Endothelial cell of umbilical vein (primary cell): ENCODE measurements around the gene ART3. TPM values are rescaled to one million over a fixed set of nuclear protein-coding genes. Genes with fewer than 3 reads are reported as not detected.

ENCODE experiments used
- BruUV-seq: library from RNA; stranded (reverse); fragments of 400-500 nt; replicated peaks from 2 replicates; lab custom pipeline; 2021; lab: Mats Ljungman, UMichigan
- CTCF ChIA-PET: fragments of 300-600, 350-600 bp; sonication (Branson Sonifier 250); formaldehyde crosslinking; loops from one replicate; lab custom pipeline; 2021; ENCODE audit warnings: antibody characterized with exemption, inconsistent platforms; lab: Charles Lee
- POLR2A ChIA-PET: fragments of 300-600, 350-600 bp; sonication (Branson Sonifier 250); formaldehyde crosslinking; loops from one replicate; lab custom pipeline; 2021; ENCODE audit warnings: antibody characterized with exemption, inconsistent platforms; lab: Charles Lee
- DNase-seq: peaks from one replicate; pipeline ENCODE4 v3.0.0-alpha.2; 2011; ENCODE audit warnings: low read depth, low spot score
- FAIRE-seq: peaks from 2 replicates; lab custom pipeline; 2011; peaks lifted over from hg19 to GRCh38; lab: Jason Lieb, UNC
- H2AFZ ChIP-seq: 2 replicates; pipeline ENCODE4 v1.6.0; 2012; ENCODE audit warnings: low read depth, low read length, control low read depth, inconsistent platforms
- H3K27ac ChIP-seq: 2 replicates; pipeline ENCODE4 v1.5.1; 2011; ENCODE audit warnings: low read depth, mild to moderate bottlenecking, control low read depth, low read length, moderate library complexity; ENCODE audit not compliant: insufficient read depth
- H3K27me3 ChIP-seq, 2 experiments: 2 replicates each; pipeline versions ENCODE4 v1.6.0 to v1.6.1; 2011; ENCODE audit warnings: low read length in 2 of 2, mixed read lengths in 1 of 2; ENCODE audit not compliant: control insufficient read depth in 2 of 2, insufficient read depth in 2 of 2
- H3K36me3 ChIP-seq, 2 experiments: 2 replicates in 1 of 2; 3 replicates in 1 of 2; pipeline ENCODE4 v1.5.1; 2011; ENCODE audit warnings: low read length in 2 of 2, mild to moderate bottlenecking in 1 of 2, moderate library complexity in 1 of 2; ENCODE audit not compliant: control insufficient read depth in 2 of 2, insufficient read depth in 2 of 2; ENCODE audit errors: extremely low read depth in 1 of 2
- H3K4me1 ChIP-seq: 3 replicates; pipeline ENCODE4 v1.5.1; 2011; ENCODE audit warnings: mild to moderate bottlenecking, low read length; ENCODE audit not compliant: control insufficient read depth, insufficient read depth; ENCODE audit errors: extremely low read depth
- H3K4me2 ChIP-seq: 2 replicates; pipeline ENCODE4 v1.6.1; 2011; ENCODE audit warnings: low read length, control low read depth, mixed read lengths; ENCODE audit not compliant: insufficient read depth
- H3K4me3 ChIP-seq, 3 experiments: fragments of 200-600 bp in 1 of 3; sonication (generic), shearing (Covaris generic) in 1 of 3; replicated peaks in 1 of 3; 2 replicates each; pipeline ENCODE4 v1.5.1; 2011 to 2016; ENCODE audit warnings: control low read depth in 3 of 3, low read length in 3 of 3, mild to moderate bottlenecking in 2 of 3, inconsistent platforms in 1 of 3, low read depth in 1 of 3, moderate library complexity in 1 of 3; ENCODE audit not compliant: insufficient read depth in 1 of 3
- H3K79me2 ChIP-seq: 2 replicates; pipeline ENCODE4 v1.6.0; 2012; ENCODE audit warnings: low read length, inconsistent platforms; ENCODE audit not compliant: control insufficient read depth, insufficient read depth
- H3K9ac ChIP-seq: replicated peaks from 2 replicates; pipeline ENCODE3; 2011; ENCODE audit warnings: low read length, control low read depth; ENCODE audit not compliant: insufficient read depth; ENCODE audit errors: extremely low read depth
- H3K9me1 ChIP-seq: replicated peaks from 3 replicates; pipeline ENCODE4 v1.6.0; 2011; ENCODE audit warnings: mild to moderate bottlenecking, low read length; ENCODE audit not compliant: control insufficient read depth, insufficient read depth; ENCODE audit errors: extremely low read depth
- H3K9me3 ChIP-seq: replicated peaks from 2 replicates; pipeline ENCODE4 v1.5.1; 2012; ENCODE audit warnings: low read length, inconsistent platforms; ENCODE audit not compliant: control insufficient read depth, insufficient read depth
- H4K20me1 ChIP-seq: replicated peaks from 2 replicates; pipeline ENCODE3; 2011; ENCODE audit warnings: mild to moderate bottlenecking, low read length; ENCODE audit not compliant: control insufficient read depth, insufficient read depth; ENCODE audit errors: extremely low read depth
- CTCF ChIP-seq, 2 donors: IDR thresholded peaks; 1 replicate in 1 of 2; 2 replicates in 1 of 2; pipeline ENCODE4 v1.5.1; 2011; ENCODE audit warnings: low read length in 2 of 2, mild to moderate bottlenecking in 2 of 2, moderate library complexity in 2 of 2, control low read depth in 1 of 2, inconsistent platforms in 1 of 2, low read depth in 1 of 2; ENCODE audit not compliant: insufficient read depth in 1 of 2; ENCODE audit errors: extremely low read depth in 1 of 2
- EZH2 ChIP-seq: IDR thresholded peaks from 2 replicates; pipeline ENCODE4 v1.6.1; 2012; ENCODE audit warnings: borderline replicate concordance, low read depth, mild to moderate bottlenecking, moderate library complexity, low read length, inconsistent platforms; ENCODE audit not compliant: severe bottlenecking
- FOS ChIP-seq: IDR thresholded peaks from 2 replicates; pipeline ENCODE4 v1.6.1; 2011; ENCODE audit warnings: mild to moderate bottlenecking, low read length, moderate library complexity, borderline replicate concordance; ENCODE audit not compliant: insufficient read depth
- GATA2 ChIP-seq: IDR thresholded peaks from 2 replicates; pipeline ENCODE4 v1.7.0; 2011; ENCODE audit warnings: low read depth, mild to moderate bottlenecking, moderate library complexity, mixed read lengths, low read length; ENCODE audit not compliant: insufficient read length, insufficient read depth
- JUN ChIP-seq: IDR thresholded peaks from 2 replicates; pipeline ENCODE4 v1.6.1; 2011; ENCODE audit warnings: borderline replicate concordance, low read depth; ENCODE audit not compliant: insufficient read length, insufficient read depth
- MAX ChIP-seq: IDR thresholded peaks from 2 replicates; pipeline ENCODE4 v1.6.1; 2011; ENCODE audit not compliant: insufficient read depth, insufficient read length
- MYC ChIP-seq: IDR thresholded peaks from one replicate; pipeline ENCODE4 v1.6.1; 2011; ENCODE audit warnings: mild to moderate bottlenecking, low read depth, low read length
- POLR2A ChIP-seq: IDR thresholded peaks from 2 replicates; pipeline ENCODE4 v1.6.1; 2012; ENCODE audit warnings: low read depth, mild to moderate bottlenecking, control low read depth, low read length
- POLR2AphosphoS5 ChIP-seq: IDR thresholded peaks from 2 replicates; pipeline ENCODE4 v1.6.1; 2012; ENCODE audit warnings: low read depth, mild to moderate bottlenecking, control low read depth, low read length, moderate library complexity; ENCODE audit not compliant: insufficient read depth
- dilution Hi-C: fragments of 300-500 bp; cut with MboI; formaldehyde crosslinking; loops from one replicate; pipeline ENCODE4 v1.15.0; 2019; ENCODE audit warnings: low sequenced_read_pairs; ENCODE audit not compliant: extremely low pct_ligation_motif_present
- intact Hi-C: fragments of 100-400 bp; cut with micrococcal nuclease; formaldehyde crosslinking; loops from one replicate; pipeline ENCODE4 v1.10.0; 2022
- polyA plus RNA-seq, 4 experiments: library from polyadenylated mRNA; depleted of rRNA in 3 of 4; stranded (reverse) in 3 of 4; unstranded in 1 of 4; fragments of >200 nt; gene quantifications; 2 replicates each; pipeline versions ENCODE4 v1.2.1 to v1.2.3, GENCODE V29; 2011 to 2012; ENCODE audit warnings: missing spikeins in 1 of 4
- total RNA-seq: library from RNA; stranded (reverse); gene quantifications from 2 replicates; pipeline ENCODE4 v1.2.3, GENCODE V29; 2021

Gene ART3
- total and polyA plus RNA-seq, 2 donors (not counting 3 experiments of a cell fraction or from before 2014, with no cell fraction given), result not detected

GRCh38 chr4:76055016-76055415 lies 19.5 kb upstream of the ART3 start:
- Histone ChIP-seq H3K4me3 (no peak overlapping the region), H3K9ac (no peak overlapping the region), H3K4me2 (no peak overlapping the region), H4K20me1 (no peaks in the 10 kb centered on the region), H3K4me1 (no peaks in the 10 kb centered on the region), H3K27ac (no peak overlapping the region), H3K36me3 (no peaks in the 10 kb centered on the region), H3K27me3 (peaks cover 35 to 55% of the 10 kb centered on the region in 2 experiments), H3K9me1 (no peaks in the 10 kb centered on the region), H3K79me2 (no peaks in the 10 kb centered on the region), H2AFZ (no peak overlapping the region), H3K9me3 (no peaks in the 10 kb centered on the region)
- ChIA-PET CTCF (interaction anchor here (0.9 to 4.5 kb wide), 8 partner anchors 8 to 159 kb away, joined by 3 to 36 read pairs (median 6); partner anchors contain the start of gene CXCL11), POLR2A (no interaction called here)
- FAIRE-seq (no peak), DNase-seq (no peak)
- intact Hi-C loops, result no loop called here
- dilution Hi-C loops, result no loop called here
- TF ChIP-seq CTCF (IDR thresholded peaks at IDR 0.05; ENCODE audit: extremely low read depth in 1 of 2, insufficient read depth in 1 of 2, low read depth in 1 of 2, low read length in 2 of 2) (no peak), JUN (no peak), GATA2 (no peak), MAX (no peak), POLR2A (no peak), MYC (no peak), FOS (no peak), EZH2 (no peak), POLR2AphosphoS5 (no peak)
- BruUV-seq, result no TSS peak
